ENCODE measurements around the gene LEFTY1.
"Not testable (repeated sequence)": the region's sequence is repeated elsewhere in the genome, so short reads cannot be mapped to it uniquely, and the experiment has no call there.

LEFTY1 gene

GRCh38 chr1:225906467-225906866 lies 17.5 kb upstream of the LEFTY1 start:
- Mint-ChIP-seq H3K9me3 (no peaks in the 10 kb centered on the region), H3K27me3 (no peaks in the 10 kb centered on the region), H3K4me1 (peaks cover 26% of the 10 kb centered on the region), H3K27ac (no peak overlapping the region), H3K4me3 (no peak overlapping the region), H3K36me3 (ENCODE audit: low read depth) (no peaks in the 10 kb centered on the region)
- ATAC-seq, result no peak
- no peak for DNase-seq

GRCh38 chr1:225903623-225904022 lies 14.7 kb upstream of the LEFTY1 start:
- ATAC-seq (no peak), DNase-seq (no peak)
- Mint-ChIP-seq H3K9me3 (no peaks in the 10 kb centered on the region), H3K4me1 (peaks cover 18% of the 10 kb centered on the region), H3K27me3 (no peaks in the 10 kb centered on the region), H3K27ac (no peak overlapping the region), H3K36me3 (ENCODE audit: low read depth) (no peaks in the 10 kb centered on the region), H3K4me3 (no peak overlapping the region)

GRCh38 chr1:225899044-225899925 lies 10.3 kb upstream of the LEFTY1 start:
- Mint-ChIP-seq H3K9me3 (no peaks in the 10 kb centered on the region), H3K27me3 (no peaks in the 10 kb centered on the region), H3K4me3 (no peak overlapping the region), H3K36me3 (ENCODE audit: low read depth) (peaks cover 2% of the 10 kb centered on the region), H3K4me1 (peaks cover 33% of the 10 kb centered on the region), H3K27ac (no peak overlapping the region)
- no peak for DNase-seq
- ATAC-seq, result no peak

- H3K9me3 Mint-ChIP-seq, result no peaks in the 10 kb centered on the region
- H3K36me3 Mint-ChIP-seq (ENCODE audit: low read depth), result peaks cover 2% of the 10 kb centered on the region
- DNase-seq, result no peak
- H3K27ac Mint-ChIP-seq, result peak overlapping the region; percentile 77
- no peaks in the 10 kb centered on the region for H3K27me3 Mint-ChIP-seq
- ATAC-seq, result no peak
- peak overlapping the region; percentile 41 for H3K4me3 Mint-ChIP-seq
- peaks cover 33% of the 10 kb centered on the region for H3K4me1 Mint-ChIP-seq
Observed at GRCh38 chr1:225897595-225898514, 8.9 kb upstream of the LEFTY1 start.

- H3K4me3 Mint-ChIP-seq, result peak overlapping the region; percentile 41
- ATAC-seq (peak; percentile 100), DNase-seq (peak; percentile 60)
- peak overlapping the region; percentile 77 for H3K27ac Mint-ChIP-seq
- H3K4me1 Mint-ChIP-seq, result peaks cover 33% of the 10 kb centered on the region
- peaks cover 2% of the 10 kb centered on the region for H3K36me3 Mint-ChIP-seq (ENCODE audit: low read depth)
- H3K9me3 Mint-ChIP-seq, result no peaks in the 10 kb centered on the region
- H3K27me3 Mint-ChIP-seq, result no peaks in the 10 kb centered on the region
Observed at GRCh38 chr1:225896937-225897549, 8.1 kb upstream of the LEFTY1 start.

GRCh38 chr1:225896494-225896893 lies 7.5 kb upstream of the LEFTY1 start:
- Mint-ChIP-seq H3K9me3 (no peaks in the 10 kb centered on the region), H3K4me3 (no peak overlapping the region), H3K4me1 (peaks cover 33% of the 10 kb centered on the region), H3K36me3 (ENCODE audit: low read depth) (peaks cover 2% of the 10 kb centered on the region), H3K27ac (peak overlapping the region; percentile 77), H3K27me3 (no peaks in the 10 kb centered on the region)
- no peak for ATAC-seq
- DNase-seq, result no peak

- peaks cover 2% of the 10 kb centered on the region for H3K36me3 Mint-ChIP-seq (ENCODE audit: low read depth)
- H3K4me1 Mint-ChIP-seq, result peaks cover 14% of the 10 kb centered on the region
- H3K4me3 Mint-ChIP-seq, result no peak overlapping the region
- ATAC-seq, result no peak
- no peaks in the 10 kb centered on the region for H3K27me3 Mint-ChIP-seq
- DNase-seq, result no peak
- H3K9me3 Mint-ChIP-seq, result no peaks in the 10 kb centered on the region
- H3K27ac Mint-ChIP-seq, result no peak overlapping the region
Observed at GRCh38 chr1:225892307-225892706, 3.4 kb upstream of the LEFTY1 start.

- no peaks in the 10 kb centered on the region for H3K27me3 Mint-ChIP-seq
- DNase-seq (no peak), ATAC-seq (no peak)
- H3K9me3 Mint-ChIP-seq, result no peaks in the 10 kb centered on the region
- H3K4me3 Mint-ChIP-seq, result no peak overlapping the region
- H3K27ac Mint-ChIP-seq, result no peak overlapping the region
- H3K36me3 Mint-ChIP-seq (ENCODE audit: low read depth), result no peaks in the 10 kb centered on the region
- H3K4me1 Mint-ChIP-seq, result peaks cover 4% of the 10 kb centered on the region
Observed at GRCh38 chr1:225891229-225891972, 2.5 kb upstream of the LEFTY1 start.

GRCh38 chr1:225890346-225891228 lies 1.6 kb upstream of the LEFTY1 start:
- no peaks in the 10 kb centered on the region for H3K9me3 Mint-ChIP-seq
- no peak overlapping the region for H3K27ac Mint-ChIP-seq
- no peak overlapping the region for H3K4me3 Mint-ChIP-seq
- peaks cover 2% of the 10 kb centered on the region for H3K4me1 Mint-ChIP-seq
- ATAC-seq (no peak), DNase-seq (no peak)
- H3K27me3 Mint-ChIP-seq, result no peaks in the 10 kb centered on the region
- H3K36me3 Mint-ChIP-seq (ENCODE audit: low read depth), result no peaks in the 10 kb centered on the region

GRCh38 chr1:225889743-225890142 lies 797 bp upstream of the LEFTY1 start:
- Mint-ChIP-seq H3K4me1 (peaks cover 2% of the 10 kb centered on the region), H3K27ac (no peak overlapping the region), H3K36me3 (ENCODE audit: low read depth) (no peaks in the 10 kb centered on the region), H3K27me3 (no peaks in the 10 kb centered on the region), H3K9me3 (no peaks in the 10 kb centered on the region), H3K4me3 (no peak overlapping the region)
- DNase-seq, result no peak
- ATAC-seq, result no peak

- no peak for DNase-seq
- peak; percentile 26 for ATAC-seq
- H3K4me3 Mint-ChIP-seq, result no peak overlapping the region
- H3K4me1 Mint-ChIP-seq, result peaks cover 7% of the 10 kb centered on the region
- H3K36me3 Mint-ChIP-seq (ENCODE audit: low read depth), result no peaks in the 10 kb centered on the region
- no peaks in the 10 kb centered on the region for H3K9me3 Mint-ChIP-seq
- no peaks in the 10 kb centered on the region for H3K27me3 Mint-ChIP-seq
- H3K27ac Mint-ChIP-seq, result no peak overlapping the region
Observed at GRCh38 chr1:225888289-225888897, 553 bp downstream of the LEFTY1 start.

- not testable (repeated sequence) for DNase-seq; H3K27me3 Mint-ChIP-seq; H3K27ac Mint-ChIP-seq; H3K4me3 Mint-ChIP-seq; ATAC-seq; H3K4me1 Mint-ChIP-seq; H3K36me3 Mint-ChIP-seq (ENCODE audit: low read depth); H3K9me3 Mint-ChIP-seq
Observed at GRCh38 chr1:225887554-225888288, 1.2 kb downstream of the LEFTY1 start.

GRCh38 chr1:225887030-225887314 lies 2.0 kb downstream of the LEFTY1 start:
- H3K4me1 Mint-ChIP-seq, result peaks cover 10% of the 10 kb centered on the region
- H3K4me3 Mint-ChIP-seq, result no peak overlapping the region
- DNase-seq, result no peak
- H3K36me3 Mint-ChIP-seq (ENCODE audit: low read depth), result no peaks in the 10 kb centered on the region
- no peaks in the 10 kb centered on the region for H3K9me3 Mint-ChIP-seq
- ATAC-seq, result no peak
- no peaks in the 10 kb centered on the region for H3K27me3 Mint-ChIP-seq
- no peak overlapping the region for H3K27ac Mint-ChIP-seq
